Esophagus muscularis mucosa (tissue), 4 donors: ENCODE data around the gene DOK3. TPM values are rescaled to one million over a fixed set of nuclear protein-coding genes. Genes with fewer than 3 reads are reported as not detected.

ENCODE experiments used
- DNase-seq: peaks from one replicate; pipeline ENCODE4 v3.0.0-alpha.2; 2017; ENCODE audit errors: extremely low spot score
- H3K27ac ChIP-seq, 4 donors: fragments of 200-600 bp; sonication (generic); replicated peaks in 1 of 4; 1 replicate in 3 of 4; 2 replicates in 1 of 4; pipeline ENCODE4 v1.5.1; 2016 to 2019; ENCODE audit warnings: mild to moderate bottlenecking in 1 of 4
- H3K27me3 ChIP-seq, 4 donors: fragments of 200-600 bp; sonication (generic); one replicate each; pipeline versions ENCODE4 v1.5.1 to v1.6.0; 2016 to 2019
- H3K36me3 ChIP-seq, 4 donors: fragments of 200-600 bp; sonication (generic); one replicate each; pipeline ENCODE4 v1.5.1; 2016 to 2019
- H3K4me1 ChIP-seq, 4 donors: fragments of 200-600 bp; sonication (generic); one replicate each; pipeline ENCODE4 v1.5.1; 2016 to 2019
- H3K4me3 ChIP-seq, 4 donors: fragments of 200-600 bp; sonication (generic); 1 replicate in 2 of 4; 2 replicates in 2 of 4; pipeline ENCODE4 v1.5.1; 2016 to 2019; ENCODE audit warnings: mild to moderate bottlenecking in 4 of 4, moderate library complexity in 1 of 4
- H3K9me3 ChIP-seq, 4 donors: fragments of 200-600 bp; sonication (generic); 1 replicate in 3 of 4; 2 replicates in 1 of 4; pipeline ENCODE4 v1.5.1; 2016 to 2019
- EP300 ChIP-seq: sonication (generic); formaldehyde crosslinking; IDR thresholded peaks from one replicate; pipeline ENCODE4 v1.6.1; 2017; ENCODE audit warnings: antibody characterized with exemption
- POLR2A ChIP-seq: fragments of 450-650 bp; IDR thresholded peaks from one replicate; pipeline ENCODE4 v1.6.1; 2017; ENCODE audit warnings: antibody characterized with exemption, moderate library complexity, mild to moderate bottlenecking, low read depth
- POLR2AphosphoS5 ChIP-seq, 2 donors: sonication (generic); formaldehyde crosslinking; IDR thresholded peaks; one replicate each; pipeline ENCODE4 v1.6.1; 2017; ENCODE audit warnings: antibody characterized with exemption in 2 of 2
- WGBS: methylation state at CpG from one replicate; pipeline ENCODE4 v1.1.5; 2018; 5-methylcytosine and 5-hydroxymethylcytosine counted together
- intact Hi-C: fragments of 100-400 bp; cut with DNase I; formaldehyde crosslinking; loops from one replicate; pipeline ENCODE4 v1.15.1; 2023
- total RNA-seq, 4 donors: library from RNA; depleted of rRNA; stranded (reverse); fragments of >200 nt; gene quantifications; one replicate each; pipeline versions ENCODE4 v1.1.0 to v1.2.1, GENCODE V29; 2016
- TF ChIP-seq, protein P1 (sequence below), 3 experiments: fragments of 200-600 bp in 2 of 3; fragments of 450-650 bp in 1 of 3; sonication (generic) in 2 of 3; IDR thresholded peaks; one replicate each; pipeline ENCODE4 v1.5.1; 2017 to 2019; ENCODE audit warnings: antibody characterized with exemption in 3 of 3, mild to moderate bottlenecking in 2 of 3, moderate library complexity in 1 of 3

DOK3 gene
- total RNA-seq, 4 donors from 2014 or later: 6.7 to 15.2 (median 7.5) TPM

- 86% methylated on average over 18 of the region's 26 CpGs for WGBS
- Histone ChIP-seq H3K4me1 (peaks cover 0 to 12% (median 5%) of the 10 kb centered on the region in 4 donors), H3K27ac (no peak overlapping the region), H3K27me3 (no peaks in the 10 kb centered on the region), H3K9me3 (no peaks in the 10 kb centered on the region), H3K36me3 (peaks cover 24 to 44% (median 35%) of the 10 kb centered on the region in 4 donors), H3K4me3 (peak overlapping the region; percentile 36 to 51 (median 40))
- TF ChIP-seq, protein P1, sequence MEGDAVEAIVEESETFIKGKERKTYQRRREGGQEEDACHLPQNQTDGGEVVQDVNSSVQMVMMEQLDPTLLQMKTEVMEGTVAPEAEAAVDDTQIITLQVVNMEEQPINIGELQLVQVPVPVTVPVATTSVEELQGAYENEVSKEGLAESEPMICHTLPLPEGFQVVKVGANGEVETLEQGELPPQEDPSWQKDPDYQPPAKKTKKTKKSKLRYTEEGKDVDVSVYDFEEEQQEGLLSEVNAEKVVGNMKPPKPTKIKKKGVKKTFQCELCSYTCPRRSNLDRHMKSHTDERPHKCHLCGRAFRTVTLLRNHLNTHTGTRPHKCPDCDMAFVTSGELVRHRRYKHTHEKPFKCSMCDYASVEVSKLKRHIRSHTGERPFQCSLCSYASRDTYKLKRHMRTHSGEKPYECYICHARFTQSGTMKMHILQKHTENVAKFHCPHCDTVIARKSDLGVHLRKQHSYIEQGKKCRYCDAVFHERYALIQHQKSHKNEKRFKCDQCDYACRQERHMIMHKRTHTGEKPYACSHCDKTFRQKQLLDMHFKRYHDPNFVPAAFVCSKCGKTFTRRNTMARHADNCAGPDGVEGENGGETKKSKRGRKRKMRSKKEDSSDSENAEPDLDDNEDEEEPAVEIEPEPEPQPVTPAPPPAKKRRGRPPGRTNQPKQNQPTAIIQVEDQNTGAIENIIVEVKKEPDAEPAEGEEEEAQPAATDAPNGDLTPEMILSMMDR (IDR thresholded peaks at IDR 0.05): no peak
- TF ChIP-seq POLR2A (no peak), POLR2AphosphoS5 (IDR thresholded peaks at IDR 0.05) (no peak), EP300 (no peak)
- no peak for DNase-seq
- intact Hi-C loops: no loop called here
Observed at GRCh38 chr5:177508221-177508611, 1.4 kb downstream of the DOK3 start.

DNA sequence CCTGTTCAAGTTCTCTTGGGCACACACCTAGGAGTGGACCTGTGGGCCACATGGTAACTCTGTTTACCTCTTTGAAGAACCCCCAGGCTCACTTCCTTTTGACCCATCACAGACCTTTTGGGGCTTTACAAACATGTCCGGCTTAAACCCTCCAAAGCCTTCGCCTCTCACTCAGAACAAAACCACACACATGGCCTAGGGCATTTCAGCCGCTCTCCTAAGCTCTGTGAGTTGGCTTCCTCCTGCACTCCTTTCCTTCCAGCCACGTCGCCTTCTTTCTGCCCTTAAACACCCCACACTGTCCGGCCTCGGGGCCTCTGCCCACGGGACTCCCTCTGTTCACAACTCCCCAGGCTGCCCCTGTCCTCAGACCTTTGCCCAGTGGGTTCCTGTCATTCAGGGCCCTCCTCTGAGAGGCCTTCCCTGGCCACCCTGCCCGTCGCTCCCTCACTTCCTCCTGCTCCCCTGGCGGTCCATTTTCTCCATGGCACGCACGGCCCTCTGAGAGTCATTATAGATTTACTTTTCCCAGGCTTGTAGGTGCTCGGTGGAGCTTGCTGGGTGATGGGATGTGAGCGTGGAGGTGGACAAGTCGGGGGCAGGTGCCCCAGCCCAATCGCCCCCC lies 1.9 kb downstream of the DOK3 start:
- H3K27ac ChIP-seq: no peak overlapping the region
- 86% methylated on average over 14 of the region's 17 CpGs for WGBS
- DNase-seq: no peak
- TF ChIP-seq EP300 (no peak), POLR2A (no peak), POLR2AphosphoS5 (IDR thresholded peaks at IDR 0.05) (no peak)
- TF ChIP-seq, protein P1 (IDR thresholded peaks at IDR 0.05): no peak
- H3K4me1 ChIP-seq: peaks cover 0 to 12% (median 5%) of the 10 kb centered on the region in 4 donors
- no peaks in the 10 kb centered on the region for H3K9me3 ChIP-seq
- H3K27me3 ChIP-seq: no peaks in the 10 kb centered on the region
- H3K4me3 ChIP-seq: peak overlapping the region; percentile 36 to 51 (median 40)
- peaks cover 19 to 39% (median 30%) of the 10 kb centered on the region in 4 donors for H3K36me3 ChIP-seq
- intact Hi-C loops: no loop called here

DNA sequence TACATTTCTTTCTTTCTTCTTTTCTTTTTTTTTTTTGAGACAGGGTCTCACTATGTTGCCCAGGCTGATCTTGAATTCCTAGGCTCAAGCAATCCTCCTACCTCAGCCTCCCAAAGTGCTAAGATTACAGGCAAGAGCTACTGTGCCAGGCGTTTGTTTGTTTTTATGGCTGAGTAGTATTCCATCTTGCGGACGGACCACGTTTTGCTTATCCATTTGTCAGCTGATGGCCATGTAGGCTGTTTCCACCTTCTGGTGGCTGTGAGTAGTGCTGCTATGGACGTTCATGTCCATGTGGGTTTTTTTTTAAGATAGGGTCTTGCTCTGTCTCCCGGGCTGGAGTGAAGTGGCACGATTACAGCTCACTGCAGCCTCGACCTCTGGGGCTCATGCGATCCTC lies 2.5 kb downstream of the DOK3 start:
- Histone ChIP-seq H3K9me3 (no peaks in the 10 kb centered on the region), H3K27ac (no peak overlapping the region), H3K4me1 (peaks cover 0 to 12% (median 5%) of the 10 kb centered on the region in 4 donors), H3K36me3 (peaks cover 14 to 33% (median 25%) of the 10 kb centered on the region in 4 donors), H3K4me3 (no peak overlapping the region), H3K27me3 (no peaks in the 10 kb centered on the region)
- no peak for TF ChIP-seq EP300
- TF ChIP-seq POLR2AphosphoS5 (IDR thresholded peaks at IDR 0.05): no peak
- TF ChIP-seq, protein P1 (IDR thresholded peaks at IDR 0.05): no peak
- no peak for TF ChIP-seq POLR2A
- DNase-seq: no peak
- intact Hi-C loops: no loop called here
- 84% methylated on average over 9 of the region's 9 CpGs for WGBS

DNA sequence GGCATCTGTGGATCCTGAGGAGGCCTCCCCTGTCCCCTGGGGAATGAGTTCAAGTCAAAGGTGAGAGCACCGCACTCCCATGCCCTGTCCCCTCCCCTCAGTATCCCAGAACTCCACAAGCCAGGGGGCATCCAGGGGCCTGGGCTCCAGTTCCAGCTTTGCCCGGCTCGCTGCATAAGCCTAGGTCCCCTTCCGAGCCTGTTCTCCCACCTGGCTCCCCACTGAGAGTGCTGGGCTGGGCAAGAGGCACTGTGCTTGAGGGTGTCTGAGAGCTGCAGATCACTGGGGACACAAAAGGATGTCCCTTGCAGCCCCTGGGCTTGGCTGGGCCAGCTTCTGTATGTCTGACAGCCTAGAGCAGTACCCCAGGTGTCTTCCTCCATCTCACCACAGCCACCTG lies 4.6 kb downstream of the DOK3 start:
- no peak overlapping the region for H3K4me3 ChIP-seq
- DNase-seq: no peak
- WGBS: 88% methylated on average over 4 of the region's 4 CpGs
- H3K4me1 ChIP-seq: peaks cover 10 to 21% (median 15%) of the 10 kb centered on the region in 4 donors
- H3K36me3 ChIP-seq: peaks cover 0 to 12% (median 5%) of the 10 kb centered on the region in 4 donors
- H3K9me3 ChIP-seq: no peaks in the 10 kb centered on the region
- TF ChIP-seq EP300: no peak
- TF ChIP-seq, protein P1 (IDR thresholded peaks at IDR 0.05): no peak
- no peak for TF ChIP-seq POLR2AphosphoS5 (IDR thresholded peaks at IDR 0.05)
- no peak for TF ChIP-seq POLR2A
- no peaks in the 10 kb centered on the region for H3K27me3 ChIP-seq
- intact Hi-C loops: no loop called here
- no peak overlapping the region for H3K27ac ChIP-seq
